DND-41 (cell line): ENCODE results near the gene KRTAP22-2.

Experiments
- ATAC-seq: fragments of 200-7000 bp; cut with Tn5 transposase; 3 replicates; pipeline ENCODE4 v1.9.1; 2021; ENCODE audit warnings: low read depth; ENCODE audit not compliant: insufficient read depth
- DNase-seq: peaks from one replicate; pipeline ENCODE4 v3.0.0-alpha.2; 2020
- H2AFZ ChIP-seq: 2 replicates; pipeline ENCODE4 v1.6.0; 2012; ENCODE audit warnings: low read depth, low read length
- H3K27ac ChIP-seq: 2 replicates; pipeline ENCODE4 v1.5.1; 2012; ENCODE audit warnings: low read length, inconsistent platforms
- H3K27me3 ChIP-seq: fragments of 200-600 bp; sonication (generic); 2 replicates; pipeline ENCODE4 v1.6.0; 2012; ENCODE audit warnings: low read length, mild to moderate bottlenecking, inconsistent platforms; ENCODE audit not compliant: insufficient read depth, poor library complexity
- H3K36me3 ChIP-seq: 2 replicates; pipeline ENCODE4 v1.5.1; 2012; ENCODE audit warnings: low read length, inconsistent platforms; ENCODE audit not compliant: insufficient read depth
- H3K4me1 ChIP-seq: 2 replicates; pipeline ENCODE4 v1.5.1; 2012; ENCODE audit warnings: mild to moderate bottlenecking, low read length; ENCODE audit not compliant: insufficient read depth
- H3K4me2 ChIP-seq: 2 replicates; pipeline ENCODE4 v1.6.0; 2012; ENCODE audit warnings: mild to moderate bottlenecking, moderate library complexity, low read length, inconsistent platforms; ENCODE audit not compliant: insufficient read depth
- H3K4me3 ChIP-seq, 2 experiments: fragments of 200-600 bp in 1 of 2; shearing (Covaris generic) in 1 of 2; 2 replicates each; pipeline ENCODE4 v1.5.1; 2012 to 2016; ENCODE audit warnings: inconsistent platforms in 2 of 2, low read length in 2 of 2, mild to moderate bottlenecking in 2 of 2, low read depth in 1 of 2, moderate library complexity in 1 of 2
- H3K79me2 ChIP-seq: 2 replicates; pipeline ENCODE4 v1.6.0; 2012; ENCODE audit warnings: low read length, inconsistent platforms; ENCODE audit not compliant: insufficient read depth
- H3K9ac ChIP-seq: 2 replicates; pipeline ENCODE4 v1.6.0; 2012; ENCODE audit warnings: low read depth, mild to moderate bottlenecking, inconsistent platforms, low read length, moderate library complexity
- H3K9me3 ChIP-seq: 2 replicates; pipeline ENCODE4 v1.5.1; 2012; ENCODE audit warnings: low read length, moderate library complexity, mild to moderate bottlenecking, inconsistent platforms; ENCODE audit not compliant: insufficient read depth, severe bottlenecking
- H4K20me1 ChIP-seq: 2 replicates; pipeline ENCODE4 v1.6.0; 2012; ENCODE audit warnings: low read length; ENCODE audit not compliant: insufficient read depth
- EZH2 ChIP-seq: IDR thresholded peaks from 3 replicates; pipeline ENCODE4 v1.6.1; 2012; ENCODE audit warnings: borderline replicate concordance, low read depth, mild to moderate bottlenecking, moderate library complexity, low read length, inconsistent platforms; ENCODE audit not compliant: severe bottlenecking
- TF ChIP-seq, protein P1 (sequence below): IDR thresholded peaks from 2 replicates; pipeline ENCODE4 v1.5.1; 2012; ENCODE audit warnings: borderline replicate concordance, low read length, moderate library complexity, mild to moderate bottlenecking; ENCODE audit not compliant: poor library complexity, severe bottlenecking; ENCODE audit errors: extremely low read depth

Gene KRTAP22-2

DNA sequence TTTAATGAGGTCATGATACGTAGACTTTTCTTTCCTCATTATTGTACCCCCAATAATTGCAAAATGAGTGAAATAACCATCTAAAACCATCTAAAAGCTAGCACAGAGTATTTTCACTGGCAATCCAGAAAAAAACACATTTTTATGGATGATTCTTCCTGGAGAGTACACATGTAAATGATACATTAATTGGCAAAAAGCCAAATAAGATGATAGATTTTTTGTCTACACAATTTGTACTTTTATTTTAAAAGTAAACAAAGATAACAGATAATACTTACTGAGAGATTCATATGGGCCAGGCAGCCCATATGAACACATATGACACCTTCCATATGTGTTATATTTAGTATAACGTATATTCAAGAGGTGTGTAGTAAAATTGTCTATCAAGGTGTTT is 26.6 kb downstream of the KRTAP22-2 start:
- no peaks in the 10 kb centered on the region for H4K20me1 ChIP-seq
- H3K36me3 ChIP-seq = no peaks in the 10 kb centered on the region
- no peaks in the 10 kb centered on the region for H3K9me3 ChIP-seq
- no peak overlapping the region for H3K4me3 ChIP-seq
- no peaks in the 10 kb centered on the region for H3K27me3 ChIP-seq
- TF ChIP-seq, protein P1, sequence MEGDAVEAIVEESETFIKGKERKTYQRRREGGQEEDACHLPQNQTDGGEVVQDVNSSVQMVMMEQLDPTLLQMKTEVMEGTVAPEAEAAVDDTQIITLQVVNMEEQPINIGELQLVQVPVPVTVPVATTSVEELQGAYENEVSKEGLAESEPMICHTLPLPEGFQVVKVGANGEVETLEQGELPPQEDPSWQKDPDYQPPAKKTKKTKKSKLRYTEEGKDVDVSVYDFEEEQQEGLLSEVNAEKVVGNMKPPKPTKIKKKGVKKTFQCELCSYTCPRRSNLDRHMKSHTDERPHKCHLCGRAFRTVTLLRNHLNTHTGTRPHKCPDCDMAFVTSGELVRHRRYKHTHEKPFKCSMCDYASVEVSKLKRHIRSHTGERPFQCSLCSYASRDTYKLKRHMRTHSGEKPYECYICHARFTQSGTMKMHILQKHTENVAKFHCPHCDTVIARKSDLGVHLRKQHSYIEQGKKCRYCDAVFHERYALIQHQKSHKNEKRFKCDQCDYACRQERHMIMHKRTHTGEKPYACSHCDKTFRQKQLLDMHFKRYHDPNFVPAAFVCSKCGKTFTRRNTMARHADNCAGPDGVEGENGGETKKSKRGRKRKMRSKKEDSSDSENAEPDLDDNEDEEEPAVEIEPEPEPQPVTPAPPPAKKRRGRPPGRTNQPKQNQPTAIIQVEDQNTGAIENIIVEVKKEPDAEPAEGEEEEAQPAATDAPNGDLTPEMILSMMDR = no peak
- TF ChIP-seq EZH2 = no peak
- no peak overlapping the region for H3K9ac ChIP-seq
- H3K79me2 ChIP-seq = no peaks in the 10 kb centered on the region
- no peak overlapping the region for H3K27ac ChIP-seq
- DNase-seq (no peak), ATAC-seq (no peak)
- no peak overlapping the region for H3K4me2 ChIP-seq
- no peak overlapping the region for H2AFZ ChIP-seq
- no peaks in the 10 kb centered on the region for H3K4me1 ChIP-seq

DNA sequence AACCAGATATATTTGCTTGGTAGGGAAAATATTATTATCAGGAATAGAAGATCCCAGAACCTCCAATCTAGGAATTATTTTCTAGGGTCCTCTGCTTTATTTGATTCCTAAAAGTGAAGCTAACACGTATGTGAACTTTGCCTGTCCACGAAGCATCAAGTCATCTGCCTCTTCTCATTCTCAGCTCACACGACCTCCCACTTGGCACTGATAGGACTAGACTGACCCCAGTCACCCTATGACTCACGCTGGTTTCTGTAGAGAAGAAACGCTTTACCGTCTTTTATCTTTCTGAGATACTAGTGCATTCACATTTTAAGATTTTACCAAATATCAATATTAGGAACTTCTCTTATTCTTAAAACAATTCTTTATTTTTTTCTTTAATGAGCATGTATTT is 27.1 kb downstream of the KRTAP22-2 start:
- no peak for ATAC-seq
- Histone ChIP-seq H3K36me3 (no peaks in the 10 kb centered on the region), H3K4me2 (no peak overlapping the region), H3K9ac (no peak overlapping the region), H3K4me3 (no peak overlapping the region), H4K20me1 (no peaks in the 10 kb centered on the region), H3K79me2 (no peaks in the 10 kb centered on the region), H3K27me3 (no peaks in the 10 kb centered on the region), H3K27ac (no peak overlapping the region), H3K9me3 (no peaks in the 10 kb centered on the region), H2AFZ (no peak overlapping the region), H3K4me1 (no peaks in the 10 kb centered on the region)
- TF ChIP-seq, protein P1 = no peak
- no peak for TF ChIP-seq EZH2
- no peak for DNase-seq

DNA sequence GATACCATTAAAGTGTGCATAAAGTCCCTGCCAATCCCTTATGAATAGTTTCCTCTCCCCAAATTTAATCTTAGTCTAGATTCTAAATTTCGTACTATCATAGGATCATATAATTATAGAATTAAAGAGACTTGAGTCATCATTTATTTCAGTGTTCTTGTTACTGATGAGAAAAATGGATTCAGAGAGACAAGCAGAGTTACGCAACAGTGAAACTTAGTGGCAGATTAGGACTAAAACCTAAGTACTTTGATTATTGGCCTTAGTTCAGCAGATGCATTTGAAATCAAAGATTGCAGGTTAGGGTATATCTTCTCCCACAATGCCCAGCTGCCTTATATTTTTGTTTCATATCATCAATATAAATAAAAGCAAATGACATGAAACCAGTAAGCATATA is 28.2 kb downstream of the KRTAP22-2 start:
- Histone ChIP-seq H3K27me3 (no peaks in the 10 kb centered on the region), H3K79me2 (no peaks in the 10 kb centered on the region), H3K4me2 (no peak overlapping the region), H3K27ac (no peak overlapping the region), H3K9me3 (no peaks in the 10 kb centered on the region), H3K4me3 (no peak overlapping the region), H3K9ac (no peak overlapping the region), H2AFZ (no peak overlapping the region), H3K4me1 (no peaks in the 10 kb centered on the region), H3K36me3 (no peaks in the 10 kb centered on the region), H4K20me1 (no peaks in the 10 kb centered on the region)
- DNase-seq (no peak), ATAC-seq (no peak)
- no peak for TF ChIP-seq EZH2
- TF ChIP-seq, protein P1 = no peak
